IMR-90 (cell line): Measurements from ENCODE around the gene PDXK. TPM values are rescaled to one million over a fixed set of nuclear protein-coding genes. Genes with fewer than 3 reads are reported as not detected.

Experiments
- ATAC-seq: fragments of 200-7000 bp; cut with Tn5 transposase; 2 replicates; pipeline ENCODE4 v1.9.1; 2020; ENCODE audit warnings: low read depth, mild to moderate bottlenecking, moderate library complexity
- BruUV-seq: library from RNA; stranded (reverse); fragments of 400-500 nt; replicated peaks from 2 replicates; lab custom pipeline; 2021; lab: Mats Ljungman, UMichigan
- CTCF ChIA-PET: fragments of 300-600 bp; formaldehyde crosslinking; extraction: SDS; loops from one replicate; lab custom pipeline; 2021; ENCODE audit warnings: antibody characterized with exemption; lab: Yijun Ruan, JAX
- POLR2A ChIA-PET: fragments of 300-600 bp; sonication (Branson Sonifier 250); formaldehyde crosslinking; loops from one replicate; lab custom pipeline; 2022; ENCODE audit warnings: antibody characterized with exemption; ENCODE audit not compliant: unreplicated experiment; lab: Charles Lee
- DNase-seq: peaks from one replicate; pipeline ENCODE4 v3.0.0; 2013
- H2AFZ ChIP-seq: replicated peaks from 2 replicates; pipeline ENCODE3; 2013; ENCODE audit warnings: low read length, mild to moderate bottlenecking; ENCODE audit not compliant: poor library complexity
- H2AK5ac ChIP-seq: 2 replicates; pipeline ENCODE4 v1.6.1; 2013; ENCODE audit warnings: low read depth, low read length, inconsistent platforms
- H2AK9ac ChIP-seq: replicated peaks from 2 replicates; pipeline ENCODE3; 2013; ENCODE audit warnings: mild to moderate bottlenecking, low read depth, low read length, moderate library complexity; ENCODE audit not compliant: poor library complexity
- H2BK120ac ChIP-seq: 2 replicates; pipeline ENCODE4 v1.6.1; 2013; ENCODE audit warnings: low read depth, low read length, inconsistent platforms
- H2BK15ac ChIP-seq: 3 replicates; pipeline ENCODE4 v1.6.1; 2013; ENCODE audit warnings: low read depth, low read length, inconsistent platforms
- H2BK20ac ChIP-seq: 2 replicates; pipeline ENCODE4 v1.6.1; 2013; ENCODE audit warnings: low read depth, mild to moderate bottlenecking, inconsistent platforms, low read length, moderate library complexity
- H2BK5ac ChIP-seq: 2 replicates; pipeline ENCODE4 v1.6.1; 2013; ENCODE audit warnings: mild to moderate bottlenecking, low read depth, low read length, inconsistent platforms; ENCODE audit not compliant: poor library complexity, severe bottlenecking
- H3K14ac ChIP-seq: replicated peaks from 2 replicates; pipeline ENCODE4 v1.6.1; 2013; ENCODE audit warnings: low read depth, low read length, inconsistent platforms
- H3K18ac ChIP-seq: 2 replicates; pipeline ENCODE4 v1.6.1; 2013; ENCODE audit warnings: low read depth, low read length, control low read depth
- H3K23ac ChIP-seq: 2 replicates; pipeline ENCODE4 v1.6.1; 2013; ENCODE audit warnings: low read depth, low read length, inconsistent platforms
- H3K27ac ChIP-seq: 2 replicates; pipeline ENCODE4 v1.5.1; 2013; ENCODE audit warnings: mild to moderate bottlenecking, control low read depth, low read length; ENCODE audit not compliant: insufficient read depth
- H3K27me3 ChIP-seq: 2 replicates; pipeline ENCODE4 v1.6.1; 2013; ENCODE audit warnings: low read length; ENCODE audit not compliant: control insufficient read depth, insufficient read depth
- H3K36me3 ChIP-seq: 2 replicates; pipeline ENCODE4 v1.6.1; 2013; ENCODE audit warnings: low read length, mixed read lengths; ENCODE audit not compliant: control insufficient read depth, insufficient read depth
- H3K4ac ChIP-seq: 2 replicates; pipeline ENCODE4 v1.6.1; 2013; ENCODE audit warnings: low read depth, low read length, inconsistent platforms
- H3K4me1 ChIP-seq: 2 replicates; pipeline ENCODE4 v1.6.1; 2013; ENCODE audit warnings: low read length, mixed read lengths; ENCODE audit not compliant: control insufficient read depth, insufficient read depth
- H3K4me2 ChIP-seq: 2 replicates; pipeline ENCODE4 v1.6.1; 2013; ENCODE audit warnings: low read depth, mild to moderate bottlenecking, control low read depth, low read length, moderate library complexity
- H3K4me3 ChIP-seq: 2 replicates; pipeline ENCODE4 v1.5.1; 2013; ENCODE audit warnings: low read depth, mild to moderate bottlenecking, control low read depth, low read length, moderate library complexity; ENCODE audit not compliant: insufficient read depth
- H3K56ac ChIP-seq: 2 replicates; pipeline ENCODE4 v1.6.1; 2013; ENCODE audit warnings: low read length, inconsistent platforms; ENCODE audit not compliant: insufficient read depth; ENCODE audit errors: extremely low read depth
- H3K79me1 ChIP-seq, 2 experiments: 2 replicates each; pipeline ENCODE4 v1.6.1; 2013; ENCODE audit warnings: low read length in 2 of 2, inconsistent platforms in 1 of 2, low read depth in 1 of 2
- H3K9ac ChIP-seq: 2 replicates; pipeline ENCODE4 v1.6.1; 2013; ENCODE audit warnings: low read depth, low read length, control low read depth
- H3K9me1 ChIP-seq: 2 replicates; pipeline ENCODE4 v1.6.1; 2013; ENCODE audit warnings: low read length, inconsistent platforms; ENCODE audit not compliant: insufficient read depth
- H3K9me3 ChIP-seq: 2 replicates; pipeline ENCODE4 v1.6.1; 2013; ENCODE audit warnings: low read length; ENCODE audit not compliant: control insufficient read depth, insufficient read depth
- H4K20me1 ChIP-seq: 2 replicates; pipeline ENCODE4 v1.6.1; 2013; ENCODE audit warnings: low read length, inconsistent platforms; ENCODE audit not compliant: insufficient read depth
- H4K5ac ChIP-seq: 2 replicates; pipeline ENCODE4 v1.6.1; 2013; ENCODE audit warnings: mild to moderate bottlenecking, low read depth, low read length, control low read depth
- H4K8ac ChIP-seq, 2 experiments: 2 replicates each; pipeline ENCODE4 v1.6.1; 2013; ENCODE audit warnings: low read depth in 2 of 2, low read length in 2 of 2, control low read depth in 1 of 2, inconsistent platforms in 1 of 2
- H4K91ac ChIP-seq: 2 replicates; pipeline ENCODE4 v1.6.1; 2013; ENCODE audit warnings: low read depth, low read length, inconsistent platforms; ENCODE audit not compliant: insufficient read depth
- BHLHE40 ChIP-seq: fragments of 150-350 bp; IDR thresholded peaks from 2 replicates; pipeline ENCODE4 v1.6.1; 2016; ENCODE audit warnings: mild to moderate bottlenecking, low read depth, low read length
- CEBPB ChIP-seq: IDR thresholded peaks from 2 replicates; pipeline ENCODE4 v1.6.1; 2012; ENCODE audit warnings: low read depth, low read length, improper control_type of control experiment
- CHD1 ChIP-seq: IDR thresholded peaks from 2 replicates; pipeline ENCODE4 v1.6.1; 2012; ENCODE audit warnings: low read depth, low read length, improper control_type of control experiment
- ELK1 ChIP-seq: fragments of 150-350 bp; IDR thresholded peaks from 2 replicates; pipeline ENCODE4 v1.6.1; 2016; ENCODE audit warnings: low read depth, mild to moderate bottlenecking, low read length, moderate library complexity, borderline replicate concordance
- FOS ChIP-seq: fragments of 150-350 bp; IDR thresholded peaks from 2 replicates; pipeline ENCODE4 v1.6.1; 2016; ENCODE audit warnings: low read depth, low read length
- MAFK ChIP-seq: IDR thresholded peaks from 2 replicates; pipeline ENCODE4 v1.6.1; 2012; ENCODE audit warnings: low read depth, low read length, improper control_type of control experiment
- MAZ ChIP-seq: IDR thresholded peaks from 2 replicates; pipeline ENCODE4 v1.6.1; 2012; ENCODE audit warnings: low read depth, mild to moderate bottlenecking, low read length, improper control_type of control experiment, moderate library complexity, borderline replicate concordance
- MXI1 ChIP-seq: IDR thresholded peaks from 2 replicates; pipeline ENCODE4 v1.6.1; 2012; ENCODE audit warnings: low read depth, mild to moderate bottlenecking, low read length, moderate library complexity, borderline replicate concordance
- POLR2A ChIP-seq: IDR thresholded peaks from 2 replicates; pipeline ENCODE4 v1.6.1; 2012; ENCODE audit warnings: mild to moderate bottlenecking, low read depth, low read length
- RAD21 ChIP-seq: IDR thresholded peaks from 2 replicates; pipeline ENCODE4 v1.6.1; 2012; ENCODE audit warnings: low read length, improper control_type of control experiment
- RCOR1 ChIP-seq: IDR thresholded peaks from 2 replicates; pipeline ENCODE4 v1.6.1; 2012; ENCODE audit warnings: mild to moderate bottlenecking, low read length, improper control_type of control experiment; ENCODE audit not compliant: insufficient replicate concordance
- SMC3 ChIP-seq: fragments of 150-350 bp; IDR thresholded peaks from 2 replicates; pipeline ENCODE4 v1.6.1; 2016; ENCODE audit warnings: low read depth, mild to moderate bottlenecking, antibody characterized with exemption, low read length, moderate library complexity
- WGBS, 2 experiments: methylation state at CpG; one replicate each; pipeline versions ENCODE4 v1.1.5 to v1.1.7; 2013; ENCODE audit warnings: missing lambda C conversion rate in 2 of 2; ENCODE audit not compliant: insufficient read length in 1 of 2; ENCODE audit errors: extremely low coverage in 2 of 2; 5-methylcytosine and 5-hydroxymethylcytosine counted together
- dilution Hi-C: fragments of 300-500 bp; cut with HindIII; formaldehyde crosslinking; loops from one replicate; pipeline ENCODE4 v1.14.3; 2018; ENCODE audit warnings: low sequenced_read_pairs; ENCODE audit not compliant: unreplicated experiment
- in situ Hi-C: fragments of 300-500 bp; cut with MboI; formaldehyde crosslinking; loops from 3 replicates; pipeline ENCODE4 v1.14.3; 2019; ENCODE audit warnings: low sequenced_read_pairs, inconsistent platforms, mixed read lengths
- intact Hi-C: fragments of 100-400 bp; cut with micrococcal nuclease; formaldehyde crosslinking; loops from 2 replicates; pipeline ENCODE4 v1.10.0; 2022
- polyA plus RNA-seq, 3 experiments: library from polyadenylated mRNA; depleted of rRNA; stranded (reverse); fragments of >200 nt; gene quantifications; 2 replicates each; pipeline ENCODE4 v1.2.3, GENCODE V29; 2012; ENCODE audit warnings: low replicate concordance in 1 of 3
- total RNA-seq: library from RNA; depleted of rRNA; stranded (reverse); fragments of >200 nt; gene quantifications from 2 replicates; pipeline ENCODE4 v1.2.3, GENCODE V29; 2012
- TF ChIP-seq, protein P1 (sequence below): conservative IDR thresholded peaks from 2 replicates; pipeline ENCODE4 v1.5.1; 2012; ENCODE audit warnings: mild to moderate bottlenecking, low read depth, low read length, improper control_type of control experiment
- TF ChIP-seq, protein P2 (sequence below): fragments of 150-350 bp; IDR thresholded peaks from 2 replicates; pipeline ENCODE4 v1.6.1; 2017; ENCODE audit warnings: mild to moderate bottlenecking, antibody characterized with exemption, low read length, low read depth

Gene PDXK
- total and polyA plus RNA-seq, 2 of the 4 experiments (the other 2 are of a cell fraction), result 155 to 312 TPM

DNA sequence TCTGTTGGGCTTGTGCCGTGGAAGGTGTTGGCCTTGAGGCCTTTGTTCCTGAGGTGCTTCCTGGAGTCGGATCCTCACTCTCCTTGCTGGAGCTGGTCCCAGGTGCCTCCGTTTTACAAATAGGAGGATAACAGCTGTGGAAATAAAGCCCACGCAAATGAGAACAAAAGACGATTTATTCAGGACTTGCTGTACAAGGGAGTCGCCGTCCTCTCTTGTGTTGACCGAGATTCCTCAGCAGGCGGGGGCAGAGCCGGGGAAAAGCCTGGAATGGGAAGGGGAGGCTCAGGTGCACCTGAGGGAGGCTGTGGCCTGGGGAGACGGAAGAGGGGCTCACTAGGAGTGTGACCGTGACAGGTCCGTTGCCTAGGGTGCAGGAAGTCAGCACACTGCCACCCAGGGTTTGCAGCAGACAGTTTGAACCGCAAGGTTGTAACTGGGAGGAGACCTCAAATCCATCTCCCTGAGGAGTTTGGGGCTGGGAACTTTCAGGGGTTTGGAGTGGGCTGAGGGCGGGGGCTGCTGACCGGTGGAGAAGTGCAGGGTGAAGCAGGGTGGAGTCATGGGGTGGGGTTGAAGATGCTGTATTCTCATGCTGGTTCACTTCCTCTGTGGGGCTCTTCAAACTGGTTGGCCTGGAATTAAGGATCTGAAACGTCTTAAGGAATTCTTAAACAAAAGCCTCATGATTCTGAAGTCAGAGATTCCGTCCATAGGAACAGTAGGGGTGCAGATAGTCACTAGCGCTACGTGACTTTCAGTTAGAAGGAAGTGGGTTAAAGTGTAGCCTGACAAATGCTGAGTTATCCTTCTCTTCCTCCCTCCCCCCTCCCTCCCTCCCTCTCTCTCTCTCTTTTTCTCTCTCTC is 59.8 kb downstream of the PDXK start:
- Histone ChIP-seq H4K20me1 (peaks cover 15% of the 10 kb centered on the region; the same call in 1 of the 2 replicates), H2BK15ac (no peak overlapping the region), H3K79me1 (peaks cover 0 to 21% of the 10 kb centered on the region in 2 experiments; a peak in 3 of 4 replicates), H2BK120ac (no peak overlapping the region; the same call in 1 of the 2 replicates), H3K9ac (no peak overlapping the region), H3K56ac (no peak overlapping the region), H2BK5ac (peak overlapping the region; percentile 8), H4K91ac (no peak overlapping the region; the same call in 1 of the 2 replicates), H3K23ac (no peak overlapping the region), H3K18ac (no peak overlapping the region), H2AFZ (peak overlapping the region; percentile 48), H3K9me3 (no peaks in the 10 kb centered on the region), H3K4ac (no peak overlapping the region), H3K27ac (no peak overlapping the region), H3K14ac (no peak overlapping the region), H2AK9ac (no peak overlapping the region), H3K36me3 (peaks cover 8% of the 10 kb centered on the region), H2BK20ac (no peak overlapping the region), H3K4me1 (peaks cover 3% of the 10 kb centered on the region), H4K8ac (peak overlapping the region in 1 of 2 experiments; percentile 60; a peak in 1 of 4 replicates), H3K4me3 (no peak overlapping the region), H4K5ac (no peak overlapping the region; the same call in 1 of the 2 replicates), H3K9me1 (peaks cover 7% of the 10 kb centered on the region; the same call in 1 of the 2 replicates), H3K4me2 (no peak overlapping the region), H2AK5ac (peak overlapping the region; percentile 34; the same call in 1 of the 2 replicates), H3K27me3 (no peaks in the 10 kb centered on the region; the same call in 1 of the 2 replicates)
- dilution Hi-C loops, result no loop called here
- no TSS peak for BruUV-seq
- in situ Hi-C loops, result no loop called here
- peak; percentile 29 for DNase-seq
- CTCF ChIA-PET, result no interaction called here
- WGBS, 2 experiments, result 60% methylated on average over 4 of the region's 20 CpGs; no CpG with 5 or more reads in 1 of the 2 experiments
- ATAC-seq, result no peak
- intact Hi-C loops, result no loop called here
- POLR2A ChIA-PET, result no interaction called here
- TF ChIP-seq CEBPB, result no peak
- no peak for TF ChIP-seq BHLHE40
- TF ChIP-seq, protein P1, sequence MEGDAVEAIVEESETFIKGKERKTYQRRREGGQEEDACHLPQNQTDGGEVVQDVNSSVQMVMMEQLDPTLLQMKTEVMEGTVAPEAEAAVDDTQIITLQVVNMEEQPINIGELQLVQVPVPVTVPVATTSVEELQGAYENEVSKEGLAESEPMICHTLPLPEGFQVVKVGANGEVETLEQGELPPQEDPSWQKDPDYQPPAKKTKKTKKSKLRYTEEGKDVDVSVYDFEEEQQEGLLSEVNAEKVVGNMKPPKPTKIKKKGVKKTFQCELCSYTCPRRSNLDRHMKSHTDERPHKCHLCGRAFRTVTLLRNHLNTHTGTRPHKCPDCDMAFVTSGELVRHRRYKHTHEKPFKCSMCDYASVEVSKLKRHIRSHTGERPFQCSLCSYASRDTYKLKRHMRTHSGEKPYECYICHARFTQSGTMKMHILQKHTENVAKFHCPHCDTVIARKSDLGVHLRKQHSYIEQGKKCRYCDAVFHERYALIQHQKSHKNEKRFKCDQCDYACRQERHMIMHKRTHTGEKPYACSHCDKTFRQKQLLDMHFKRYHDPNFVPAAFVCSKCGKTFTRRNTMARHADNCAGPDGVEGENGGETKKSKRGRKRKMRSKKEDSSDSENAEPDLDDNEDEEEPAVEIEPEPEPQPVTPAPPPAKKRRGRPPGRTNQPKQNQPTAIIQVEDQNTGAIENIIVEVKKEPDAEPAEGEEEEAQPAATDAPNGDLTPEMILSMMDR, result no peak
- TF ChIP-seq POLR2A, result no peak
- TF ChIP-seq MAFK, result no peak
- TF ChIP-seq SMC3, result no peak
- TF ChIP-seq, protein P2, sequence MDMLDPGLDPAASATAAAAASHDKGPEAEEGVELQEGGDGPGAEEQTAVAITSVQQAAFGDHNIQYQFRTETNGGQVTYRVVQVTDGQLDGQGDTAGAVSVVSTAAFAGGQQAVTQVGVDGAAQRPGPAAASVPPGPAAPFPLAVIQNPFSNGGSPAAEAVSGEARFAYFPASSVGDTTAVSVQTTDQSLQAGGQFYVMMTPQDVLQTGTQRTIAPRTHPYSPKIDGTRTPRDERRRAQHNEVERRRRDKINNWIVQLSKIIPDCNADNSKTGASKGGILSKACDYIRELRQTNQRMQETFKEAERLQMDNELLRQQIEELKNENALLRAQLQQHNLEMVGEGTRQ, result no peak
- no peak for TF ChIP-seq FOS
- TF ChIP-seq ELK1, result no peak
- TF ChIP-seq CHD1, result no peak
- no peak for TF ChIP-seq MXI1
- TF ChIP-seq RAD21, result no peak
- no peak for TF ChIP-seq RCOR1
- no peak for TF ChIP-seq MAZ
